ENCODE data around the gene SPECC1L. TPM values are rescaled to one million over a fixed set of nuclear protein-coding genes. Genes with fewer than 3 reads are reported as not detected.
A peak's percentile ranks its signal among the peaks of the same experiment; 100 is the strongest.

Gene SPECC1L
- total RNA-seq, 1 experiment from 2014 or later: 23.0 TPM

DNA sequence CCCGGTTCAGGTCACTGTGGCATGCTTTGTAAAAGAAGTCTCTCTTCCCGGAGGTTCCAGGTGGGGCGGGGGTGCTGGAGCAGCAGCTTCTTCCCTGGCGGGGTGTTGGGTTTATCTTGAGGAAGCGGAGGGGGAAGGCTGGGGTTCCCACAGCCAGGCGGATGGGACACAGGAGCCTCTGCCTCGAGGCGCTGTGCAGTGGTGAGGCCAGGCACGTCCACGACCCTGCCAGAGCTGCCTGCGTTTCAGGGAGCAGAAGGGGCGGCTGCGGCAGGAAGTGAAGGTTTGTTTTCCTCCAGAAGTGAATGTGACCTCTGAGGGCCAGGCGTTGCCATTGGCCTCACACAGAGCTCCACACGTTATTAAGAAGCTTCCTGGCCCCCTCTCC lies 136.6 kb downstream of the SPECC1L start:
- Histone ChIP-seq H3K27me3 (ENCODE audit: control insufficient read depth, insufficient read depth, low read length) (no peaks in the 10 kb centered on the region), H3K36me3 (replicated peaks; ENCODE audit: control insufficient read depth, insufficient read depth, low read length) (peaks cover 1% of the 10 kb centered on the region), H3K4me3 (ENCODE audit: insufficient read depth, low read depth, low read length) (no peak overlapping the region)
- DNase-seq: peak; percentile 63

- Histone ChIP-seq H3K4me3 (ENCODE audit: insufficient read depth, low read depth, low read length) (no peak overlapping the region), H3K36me3 (replicated peaks; ENCODE audit: control insufficient read depth, insufficient read depth, low read length) (peaks cover under 1% of the 10 kb centered on the region), H3K27me3 (ENCODE audit: control insufficient read depth, insufficient read depth, low read length) (no peaks in the 10 kb centered on the region)
- DNase-seq: no peak
Measured at GRCh38 chr22:24407884-24408283, 137.3 kb downstream of the SPECC1L start.

- no peak overlapping the region for H3K4me3 ChIP-seq (ENCODE audit: insufficient read depth, low read depth, low read length)
- H3K27me3 ChIP-seq (ENCODE audit: control insufficient read depth, insufficient read depth, low read length): no peaks in the 10 kb centered on the region
- DNase-seq: peak; percentile 13
- no peaks in the 10 kb centered on the region; the same call in none of the 2 replicates for H3K36me3 ChIP-seq (replicated peaks; ENCODE audit: control insufficient read depth, insufficient read depth, low read length)
Measured at GRCh38 chr22:24408630-24409029, 138.0 kb downstream of the SPECC1L start.

DNA sequence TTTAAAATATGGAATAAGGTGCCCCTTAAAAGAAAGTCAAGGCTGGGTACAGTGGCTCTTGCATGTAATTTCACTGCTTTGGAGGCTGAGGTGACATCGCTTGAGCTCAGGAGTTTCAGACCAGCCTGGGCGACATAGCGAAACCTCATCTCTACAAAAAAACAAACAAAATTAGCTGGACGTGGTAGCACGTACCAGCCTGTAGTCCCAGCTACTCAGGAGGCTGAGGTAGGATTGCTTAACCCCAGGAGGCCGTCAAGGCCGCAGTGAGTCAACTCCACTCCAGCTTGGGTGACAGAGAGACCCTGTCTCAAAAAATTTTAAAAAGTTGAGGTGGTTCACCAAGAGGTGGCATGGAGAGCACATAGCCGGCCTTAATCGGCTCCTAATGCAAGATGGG lies 139.1 kb downstream of the SPECC1L start:
- H3K4me3 ChIP-seq (ENCODE audit: insufficient read depth, low read depth, low read length): no peak overlapping the region
- H3K27me3 ChIP-seq (ENCODE audit: control insufficient read depth, insufficient read depth, low read length): no peaks in the 10 kb centered on the region
- DNase-seq: no peak
- H3K36me3 ChIP-seq (replicated peaks; ENCODE audit: control insufficient read depth, insufficient read depth, low read length): peaks cover under 1% of the 10 kb centered on the region

DNA sequence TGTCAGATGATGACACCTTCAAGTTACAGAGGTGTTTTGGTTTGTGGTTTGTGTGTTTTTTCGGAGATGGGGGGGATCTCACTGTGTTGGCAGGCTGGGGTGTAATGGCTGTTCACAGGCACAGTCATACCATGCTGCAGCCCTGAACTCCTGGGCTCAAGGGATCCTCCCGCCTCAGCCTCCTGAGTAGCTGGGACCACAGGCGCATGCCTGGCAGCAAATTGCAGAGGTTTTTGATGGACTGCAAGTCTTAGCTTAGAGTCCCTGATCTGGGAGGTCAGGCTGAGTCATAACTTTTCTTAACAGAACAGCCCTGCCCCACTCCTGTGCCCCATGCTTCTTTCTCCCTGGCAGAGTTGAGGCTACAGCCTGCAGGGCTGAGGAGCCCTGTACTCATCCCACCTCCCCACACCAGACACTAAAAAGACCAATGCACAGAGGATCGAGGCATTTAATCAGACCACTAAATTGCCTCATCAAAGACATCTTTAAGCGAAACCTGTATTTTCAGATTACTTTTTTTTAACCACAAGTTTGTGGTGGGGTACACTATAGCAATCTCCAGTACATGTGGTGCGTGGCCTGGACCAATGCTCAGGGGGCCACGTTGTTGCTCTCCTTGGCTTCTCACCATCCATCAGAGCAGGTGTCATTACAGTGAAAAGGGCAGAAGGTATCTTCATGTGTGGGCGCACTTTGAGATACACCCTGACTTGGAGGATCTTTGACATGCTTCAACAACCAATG lies 139.7 kb downstream of the SPECC1L start:
- Histone ChIP-seq H3K4me3 (ENCODE audit: insufficient read depth, low read depth, low read length) (no peak overlapping the region), H3K36me3 (replicated peaks; ENCODE audit: control insufficient read depth, insufficient read depth, low read length) (peaks cover 2% of the 10 kb centered on the region; the same call in 1 of the 2 replicates), H3K27me3 (ENCODE audit: control insufficient read depth, insufficient read depth, low read length) (no peaks in the 10 kb centered on the region)
- peak; percentile 25 for DNase-seq

DNA sequence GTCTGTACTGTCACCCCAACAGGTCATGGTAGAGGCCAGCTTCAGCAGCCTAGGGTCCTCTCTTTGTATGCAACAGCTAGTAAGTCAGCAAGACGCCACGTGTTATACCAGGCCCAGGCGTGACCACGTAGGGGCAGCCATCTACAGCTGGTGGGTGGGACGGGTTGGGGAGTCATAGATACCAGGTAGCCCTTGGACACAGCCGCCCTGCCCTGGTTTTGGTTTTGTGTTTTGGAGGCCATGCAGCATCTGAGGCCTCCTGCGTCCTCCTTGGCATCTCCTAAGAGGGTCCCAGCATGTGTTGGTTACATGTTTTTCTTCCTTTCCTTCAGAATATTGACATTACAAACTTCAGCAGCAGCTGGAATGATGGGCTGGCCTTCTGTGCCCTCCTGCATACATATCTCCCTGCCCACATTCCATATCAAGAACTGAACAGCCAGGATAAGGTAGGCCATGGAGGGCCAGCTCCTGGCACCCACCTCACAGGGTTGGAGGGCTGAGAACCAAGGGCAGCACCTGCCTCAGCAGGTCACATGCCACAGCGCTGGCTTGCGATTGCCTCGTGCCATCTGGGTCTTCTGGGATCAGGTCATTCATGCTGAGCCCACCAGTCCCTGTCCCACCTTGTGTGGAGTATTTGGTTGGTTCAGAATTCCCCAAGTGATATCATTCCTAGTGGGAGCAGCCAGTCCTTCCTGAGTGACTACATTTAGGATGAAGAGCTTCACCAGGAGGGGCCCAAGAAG lies 140.8 kb downstream of the SPECC1L start:
- Histone ChIP-seq H3K27me3 (ENCODE audit: control insufficient read depth, insufficient read depth, low read length) (no peaks in the 10 kb centered on the region), H3K4me3 (ENCODE audit: insufficient read depth, low read depth, low read length) (no peak overlapping the region), H3K36me3 (replicated peaks; ENCODE audit: control insufficient read depth, insufficient read depth, low read length) (peaks cover 3% of the 10 kb centered on the region; the same call in 1 of the 2 replicates)
- DNase-seq: peak; percentile 33

- peaks cover 3% of the 10 kb centered on the region; the same call in 1 of the 2 replicates for H3K36me3 ChIP-seq (replicated peaks; ENCODE audit: control insufficient read depth, insufficient read depth, low read length)
- no peak for DNase-seq
- no peak overlapping the region for H3K4me3 ChIP-seq (ENCODE audit: insufficient read depth, low read depth, low read length)
- no peaks in the 10 kb centered on the region for H3K27me3 ChIP-seq (ENCODE audit: control insufficient read depth, insufficient read depth, low read length)
Measured at GRCh38 chr22:24412274-24412673, 141.6 kb downstream of the SPECC1L start.

DNA sequence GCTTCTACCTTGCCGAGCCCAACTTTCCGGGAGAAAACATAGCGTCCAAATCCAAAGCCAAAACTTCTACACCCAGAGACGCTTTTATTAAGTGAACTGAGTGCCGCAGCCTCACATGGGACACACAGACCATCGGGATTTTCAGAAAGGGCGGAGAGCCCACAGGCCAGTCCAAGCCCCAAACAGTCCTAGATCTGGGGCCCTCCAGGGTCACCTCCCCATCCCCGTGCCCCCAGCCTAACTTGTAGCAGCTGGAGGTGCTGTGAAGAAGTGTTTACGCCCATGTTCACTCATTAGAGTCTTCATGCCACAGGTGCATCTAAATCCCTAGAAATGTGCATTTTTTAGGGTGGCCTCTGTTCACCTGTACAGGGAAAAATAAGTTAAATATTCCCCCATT lies 142.6 kb downstream of the SPECC1L start:
- no peaks in the 10 kb centered on the region for H3K27me3 ChIP-seq (ENCODE audit: control insufficient read depth, insufficient read depth, low read length)
- peaks cover 3% of the 10 kb centered on the region; the same call in 1 of the 2 replicates for H3K36me3 ChIP-seq (replicated peaks; ENCODE audit: control insufficient read depth, insufficient read depth, low read length)
- H3K4me3 ChIP-seq (ENCODE audit: insufficient read depth, low read depth, low read length): no peak overlapping the region

GRCh38 chr22:24413736-24414385 lies 143.2 kb downstream of the SPECC1L start:
- H3K27me3 ChIP-seq (ENCODE audit: control insufficient read depth, insufficient read depth, low read length): no peaks in the 10 kb centered on the region
- no peak overlapping the region for H3K4me3 ChIP-seq (ENCODE audit: insufficient read depth, low read depth, low read length)
- peak; percentile 29 for DNase-seq
- H3K36me3 ChIP-seq (replicated peaks; ENCODE audit: control insufficient read depth, insufficient read depth, low read length): peaks cover 3% of the 10 kb centered on the region; the same call in 1 of the 2 replicates

More for the DNA sequence above, 142.6 kb downstream of the SPECC1L start:
- peak; percentile 30 for DNase-seq

- DNase-seq: peak; percentile 38
- Histone ChIP-seq H3K36me3 (replicated peaks; ENCODE audit: control insufficient read depth, insufficient read depth, low read length) (peaks cover 3% of the 10 kb centered on the region; the same call in 1 of the 2 replicates), H3K4me3 (ENCODE audit: insufficient read depth, low read depth, low read length) (no peak overlapping the region), H3K27me3 (ENCODE audit: control insufficient read depth, insufficient read depth, low read length) (no peaks in the 10 kb centered on the region)
Measured at GRCh38 chr22:24414523-24414922, 143.9 kb downstream of the SPECC1L start.

DNA sequence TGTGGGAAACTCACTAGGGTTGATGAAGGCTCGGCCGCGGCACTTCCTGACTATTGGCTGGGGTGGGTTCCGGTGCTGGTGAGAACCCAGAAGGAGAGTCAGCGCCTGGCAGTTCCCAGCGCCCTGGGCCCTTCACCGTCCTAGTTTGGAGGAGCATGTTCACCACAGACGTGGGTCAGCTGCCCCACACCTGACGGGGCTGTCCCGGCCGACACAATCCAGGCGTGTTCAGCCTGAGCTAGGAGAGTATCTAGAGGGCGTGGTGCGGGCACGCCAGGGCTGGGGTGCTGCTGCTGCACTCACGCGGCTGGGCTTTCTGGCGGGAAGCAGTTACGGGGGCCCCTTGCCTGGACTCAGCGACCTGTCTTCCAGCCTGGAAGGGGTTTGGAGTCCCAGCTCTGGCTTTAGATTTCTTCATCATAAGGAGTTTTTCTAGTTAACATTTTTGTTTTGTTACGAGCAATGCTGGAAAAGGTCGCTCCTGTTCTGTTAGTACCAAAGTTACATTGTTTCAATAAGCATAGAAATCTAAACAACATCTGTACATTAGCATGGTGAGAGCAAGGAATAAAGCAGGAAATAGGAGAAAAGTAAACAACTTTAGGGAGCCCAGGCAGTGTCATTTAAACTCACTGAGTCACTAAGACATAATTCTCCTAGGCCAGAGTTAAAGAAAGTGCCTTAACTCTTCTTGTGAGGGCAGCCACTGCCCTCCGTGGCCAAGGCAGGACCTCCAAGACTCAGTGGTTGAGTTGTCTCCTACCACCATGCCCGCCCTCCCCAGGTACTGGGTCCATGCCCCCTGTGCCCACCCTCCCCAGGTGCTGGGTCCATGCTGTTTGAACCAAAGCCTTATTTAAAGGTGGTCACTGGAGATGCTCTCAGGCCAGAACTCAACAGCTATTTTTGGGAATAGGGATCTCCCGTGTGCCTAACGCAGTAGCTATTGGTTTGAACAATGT lies 144.6 kb downstream of the SPECC1L start:
- Histone ChIP-seq H3K4me3 (ENCODE audit: insufficient read depth, low read depth, low read length) (no peak overlapping the region), H3K27me3 (ENCODE audit: control insufficient read depth, insufficient read depth, low read length) (no peaks in the 10 kb centered on the region), H3K36me3 (replicated peaks; ENCODE audit: control insufficient read depth, insufficient read depth, low read length) (peaks cover 3% of the 10 kb centered on the region; the same call in 1 of the 2 replicates)
- DNase-seq: peak; percentile 38

DNA sequence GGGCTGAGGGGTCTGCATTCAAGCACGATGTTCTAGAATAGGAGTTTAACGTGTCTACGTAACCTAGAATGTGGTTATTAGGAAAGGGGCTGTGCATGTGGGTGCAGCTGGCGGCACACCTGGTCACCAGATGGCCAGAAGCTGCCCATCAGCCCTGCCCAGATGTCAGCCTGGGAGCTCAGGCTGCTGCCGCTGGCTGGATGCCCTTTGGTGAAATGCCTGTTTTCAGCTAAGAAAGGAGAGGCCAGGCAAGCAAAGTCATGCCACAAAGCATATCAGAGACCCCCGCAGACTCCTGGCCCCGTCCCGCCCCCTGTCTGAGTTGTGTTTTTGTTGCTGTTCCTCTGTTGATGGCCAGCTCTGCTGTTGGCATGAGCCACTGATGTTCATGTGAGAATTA lies 145.5 kb downstream of the SPECC1L start:
- Histone ChIP-seq H3K27me3 (ENCODE audit: control insufficient read depth, insufficient read depth, low read length) (no peaks in the 10 kb centered on the region), H3K4me3 (ENCODE audit: insufficient read depth, low read depth, low read length) (no peak overlapping the region), H3K36me3 (replicated peaks; ENCODE audit: control insufficient read depth, insufficient read depth, low read length) (peaks cover 3% of the 10 kb centered on the region; the same call in 1 of the 2 replicates)
- DNase-seq: no peak

- Histone ChIP-seq H3K36me3 (replicated peaks; ENCODE audit: control insufficient read depth, insufficient read depth, low read length) (peaks cover 3% of the 10 kb centered on the region; the same call in 1 of the 2 replicates), H3K4me3 (ENCODE audit: insufficient read depth, low read depth, low read length) (no peak overlapping the region), H3K27me3 (ENCODE audit: control insufficient read depth, insufficient read depth, low read length) (no peaks in the 10 kb centered on the region)
- DNase-seq: peak; percentile 37
Measured at GRCh38 chr22:24416611-24417010, 146.0 kb downstream of the SPECC1L start.

GRCh38 chr22:24417200-24417599 lies 146.6 kb downstream of the SPECC1L start:
- Histone ChIP-seq H3K4me3 (ENCODE audit: insufficient read depth, low read depth, low read length) (no peak overlapping the region), H3K36me3 (replicated peaks; ENCODE audit: control insufficient read depth, insufficient read depth, low read length) (peaks cover 3% of the 10 kb centered on the region; the same call in 1 of the 2 replicates), H3K27me3 (ENCODE audit: control insufficient read depth, insufficient read depth, low read length) (no peaks in the 10 kb centered on the region)
- peak; percentile 37 for DNase-seq

Data from H7 (cell line).